Measurements from ENCODE around the gene TFB1M. TPM values are rescaled to one million over a fixed set of nuclear protein-coding genes. Genes with fewer than 3 reads are reported as not detected.

Gene TFB1M
- total and polyA plus RNA-seq, 2 donors, result 14.4 to 16.4 TPM

DNA sequence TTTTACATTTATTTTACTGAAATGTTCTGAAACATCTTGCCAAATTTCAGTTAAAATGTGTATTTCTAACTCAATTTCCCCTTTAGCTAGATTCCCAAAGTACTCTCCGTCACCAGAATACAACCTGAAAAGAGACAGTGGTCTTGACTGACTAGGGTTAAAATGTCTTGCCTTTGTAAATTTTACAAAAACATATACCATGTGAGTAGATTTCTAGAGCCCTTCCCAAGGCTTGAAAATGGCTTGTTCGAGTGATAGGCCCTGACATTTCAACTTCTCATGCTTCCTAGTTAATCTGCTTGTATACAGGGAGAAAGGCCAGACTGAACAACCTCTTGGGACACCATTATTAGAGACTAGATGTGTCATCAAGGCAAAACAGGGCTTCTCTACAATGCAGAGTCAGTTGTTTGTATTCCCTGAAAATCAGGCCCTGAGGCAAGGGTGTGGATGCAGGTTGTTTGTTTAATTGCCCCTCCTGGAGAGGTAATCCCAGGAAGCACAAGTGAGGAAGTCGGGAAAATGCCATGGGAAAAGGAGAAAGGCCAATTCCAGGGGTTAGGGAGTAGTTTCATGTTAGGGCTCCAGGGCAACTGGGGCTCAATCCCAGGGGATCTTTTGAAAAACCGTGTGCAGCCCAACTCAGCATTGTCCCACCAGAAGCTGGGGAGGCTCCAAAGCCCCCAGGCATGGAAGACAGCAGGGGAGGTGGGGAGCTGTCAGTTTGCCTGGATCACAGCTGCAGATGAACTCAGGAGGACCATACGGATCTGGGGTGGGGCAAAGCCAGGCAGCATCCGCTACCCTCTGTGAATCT lies 11.6 kb upstream of the TFB1M start:
- DNase-seq (ENCODE audit: low read depth in 6 of 9, low spot score in 9 of 9), result no peak
- Histone ChIP-seq H3K4me1 (ENCODE audit: control insufficient read depth in 2 of 2, insufficient read depth in 2 of 2, low read length in 2 of 2) (no peaks in the 10 kb centered on the region), H3K4me3 (ENCODE audit: low read length in 2 of 2) (no peak overlapping the region), H3K9me3 (ENCODE audit: control insufficient read depth in 2 of 2, insufficient read depth in 1 of 2, low read length in 1 of 2) (no peaks in the 10 kb centered on the region), H3K27ac (ENCODE audit: low read depth in 1 of 2, low read length in 1 of 2) (no peak overlapping the region), H3K36me3 (ENCODE audit: control insufficient read depth in 2 of 2, insufficient read depth in 2 of 2, low read length in 1 of 2) (no peaks in the 10 kb centered on the region), H3K27me3 (ENCODE audit: control insufficient read depth in 2 of 2, insufficient read depth in 1 of 2, low read length in 1 of 2) (no peaks in the 10 kb centered on the region)
- 94% methylated on average over 6 of the region's 6 CpGs for WGBS

DNA sequence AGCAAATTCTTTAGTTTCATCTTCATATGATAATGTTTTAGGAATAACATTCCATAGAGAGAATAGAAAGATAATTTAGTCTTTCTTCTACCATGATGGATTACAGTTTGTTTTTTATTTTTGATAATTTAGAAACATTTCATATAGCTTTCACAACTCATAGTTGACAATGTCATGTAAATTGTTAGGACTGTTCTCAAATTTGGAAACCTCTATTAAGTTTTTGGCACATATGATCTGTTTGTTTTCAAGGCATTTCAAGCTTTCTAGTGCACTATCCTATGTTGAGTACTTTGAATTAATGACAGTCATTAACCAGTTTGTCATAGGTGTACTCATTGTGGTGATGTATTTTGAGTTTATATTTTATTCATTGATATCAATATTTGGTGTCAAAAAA lies 10.7 kb upstream of the TFB1M start:
- DNase-seq (ENCODE audit: low read depth in 6 of 9, low spot score in 9 of 9), result no peak
- H3K27ac ChIP-seq (ENCODE audit: low read depth in 1 of 2, low read length in 1 of 2), result no peak overlapping the region

DNA sequence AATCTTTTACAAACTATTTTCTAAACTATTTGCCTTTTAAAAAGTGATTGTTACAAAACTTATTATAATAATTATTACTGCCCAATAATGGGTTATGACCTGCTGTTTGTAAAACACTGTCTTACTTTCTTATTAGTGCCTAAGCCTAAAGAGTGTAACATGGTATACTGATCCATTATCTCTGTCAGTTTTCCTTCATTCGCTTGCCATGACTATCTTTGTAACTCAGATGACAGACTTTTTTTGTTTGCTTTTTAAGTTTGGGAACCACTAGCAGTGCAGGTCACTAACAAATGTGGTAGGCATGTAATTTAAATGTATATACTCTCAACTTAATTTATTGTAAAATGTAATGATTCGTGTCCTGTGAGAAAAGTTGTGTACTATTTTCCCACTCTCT lies 9.9 kb upstream of the TFB1M start:
- H3K9me3 ChIP-seq (ENCODE audit: control insufficient read depth in 2 of 2, insufficient read depth in 1 of 2, low read length in 1 of 2), result no peaks in the 10 kb centered on the region
- H3K4me1 ChIP-seq (ENCODE audit: control insufficient read depth in 2 of 2, insufficient read depth in 2 of 2, low read length in 2 of 2), result no peaks in the 10 kb centered on the region
- WGBS, result 97% methylated on average over 2 of the region's 2 CpGs
- DNase-seq (ENCODE audit: low read depth in 6 of 9, low spot score in 9 of 9), result no peak
- H3K36me3 ChIP-seq (ENCODE audit: control insufficient read depth in 2 of 2, insufficient read depth in 2 of 2, low read length in 1 of 2), result no peaks in the 10 kb centered on the region
- H3K4me3 ChIP-seq (ENCODE audit: low read length in 2 of 2), result no peak overlapping the region
- H3K27ac ChIP-seq (ENCODE audit: low read depth in 1 of 2, low read length in 1 of 2), result no peak overlapping the region
- no peaks in the 10 kb centered on the region for H3K27me3 ChIP-seq (ENCODE audit: control insufficient read depth in 2 of 2, insufficient read depth in 1 of 2, low read length in 1 of 2)

More for the DNA sequence above, 10.7 kb upstream of the TFB1M start:
- Histone ChIP-seq H3K4me1 (ENCODE audit: control insufficient read depth in 2 of 2, insufficient read depth in 2 of 2, low read length in 2 of 2) (no peaks in the 10 kb centered on the region), H3K27me3 (ENCODE audit: control insufficient read depth in 2 of 2, insufficient read depth in 1 of 2, low read length in 1 of 2) (no peaks in the 10 kb centered on the region), H3K4me3 (ENCODE audit: low read length in 2 of 2) (no peak overlapping the region), H3K9me3 (ENCODE audit: control insufficient read depth in 2 of 2, insufficient read depth in 1 of 2, low read length in 1 of 2) (no peaks in the 10 kb centered on the region), H3K36me3 (ENCODE audit: control insufficient read depth in 2 of 2, insufficient read depth in 2 of 2, low read length in 1 of 2) (no peaks in the 10 kb centered on the region)

DNA sequence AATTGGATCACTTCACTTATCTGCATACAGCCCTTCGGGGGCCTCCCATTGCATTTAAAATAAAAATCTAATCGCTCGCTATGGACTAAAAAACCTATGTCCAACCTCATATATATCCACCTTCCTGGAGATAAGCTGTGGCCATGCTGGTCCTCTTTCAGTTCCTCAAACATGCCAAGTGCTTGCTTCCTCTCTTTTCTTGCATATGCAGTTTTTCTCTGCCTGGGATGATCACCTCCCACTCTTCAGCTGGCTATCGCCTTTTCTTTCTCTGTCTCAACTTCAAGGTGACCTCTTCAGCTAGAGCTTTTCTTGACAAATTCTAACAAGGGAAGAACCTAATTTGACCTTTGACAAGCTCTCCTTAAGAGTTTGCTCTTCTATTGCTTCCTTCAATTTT lies 5.6 kb upstream of the TFB1M start:
- H3K9me3 ChIP-seq (ENCODE audit: control insufficient read depth in 2 of 2, insufficient read depth in 1 of 2, low read length in 1 of 2), result no peaks in the 10 kb centered on the region
- no peaks in the 10 kb centered on the region for H3K27me3 ChIP-seq (ENCODE audit: control insufficient read depth in 2 of 2, insufficient read depth in 1 of 2, low read length in 1 of 2)
- H3K4me1 ChIP-seq (ENCODE audit: control insufficient read depth in 2 of 2, insufficient read depth in 2 of 2, low read length in 2 of 2), result peaks cover 0 to 3% of the 10 kb centered on the region in 2 donors
- no peak for DNase-seq (ENCODE audit: low read depth in 6 of 9, low spot score in 9 of 9)
- 78% methylated on average over 4 of the region's 4 CpGs for WGBS
- no peaks in the 10 kb centered on the region for H3K36me3 ChIP-seq (ENCODE audit: control insufficient read depth in 2 of 2, insufficient read depth in 2 of 2, low read length in 1 of 2)
- H3K4me3 ChIP-seq (ENCODE audit: low read length in 2 of 2), result no peak overlapping the region
- H3K27ac ChIP-seq (ENCODE audit: low read depth in 1 of 2, low read length in 1 of 2), result no peak overlapping the region

DNA sequence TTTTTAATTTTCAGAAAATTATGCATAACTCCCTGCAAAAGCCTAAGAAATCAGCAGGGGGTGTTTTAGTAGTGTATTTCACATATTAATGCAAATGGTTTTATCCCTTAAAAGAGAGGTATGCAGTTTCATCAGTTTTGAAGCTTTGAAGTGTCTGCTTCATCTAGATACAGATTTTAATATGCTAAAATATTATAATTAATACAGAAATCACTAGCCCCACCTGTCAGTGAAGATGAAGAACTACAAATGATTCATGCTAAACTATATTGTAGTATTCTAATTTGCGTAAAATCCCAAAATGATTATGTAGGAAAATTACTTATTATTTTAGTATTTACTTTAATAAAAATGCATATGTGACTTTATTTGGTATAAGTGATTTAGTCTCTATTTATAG lies 2.9 kb upstream of the TFB1M start:
- Histone ChIP-seq H3K4me3 (ENCODE audit: low read length in 2 of 2) (no peak overlapping the region), H3K27me3 (ENCODE audit: control insufficient read depth in 2 of 2, insufficient read depth in 1 of 2, low read length in 1 of 2) (no peaks in the 10 kb centered on the region), H3K9me3 (ENCODE audit: control insufficient read depth in 2 of 2, insufficient read depth in 1 of 2, low read length in 1 of 2) (no peaks in the 10 kb centered on the region), H3K27ac (ENCODE audit: low read depth in 1 of 2, low read length in 1 of 2) (no peak overlapping the region), H3K36me3 (ENCODE audit: control insufficient read depth in 2 of 2, insufficient read depth in 2 of 2, low read length in 1 of 2) (no peaks in the 10 kb centered on the region), H3K4me1 (ENCODE audit: control insufficient read depth in 2 of 2, insufficient read depth in 2 of 2, low read length in 2 of 2) (peaks cover 0 to 5% of the 10 kb centered on the region in 2 donors)
- WGBS, result 99% methylated on average over 1 of the region's 1 CpG
- DNase-seq (ENCODE audit: low read depth in 6 of 9, low spot score in 9 of 9), result no peak

DNA sequence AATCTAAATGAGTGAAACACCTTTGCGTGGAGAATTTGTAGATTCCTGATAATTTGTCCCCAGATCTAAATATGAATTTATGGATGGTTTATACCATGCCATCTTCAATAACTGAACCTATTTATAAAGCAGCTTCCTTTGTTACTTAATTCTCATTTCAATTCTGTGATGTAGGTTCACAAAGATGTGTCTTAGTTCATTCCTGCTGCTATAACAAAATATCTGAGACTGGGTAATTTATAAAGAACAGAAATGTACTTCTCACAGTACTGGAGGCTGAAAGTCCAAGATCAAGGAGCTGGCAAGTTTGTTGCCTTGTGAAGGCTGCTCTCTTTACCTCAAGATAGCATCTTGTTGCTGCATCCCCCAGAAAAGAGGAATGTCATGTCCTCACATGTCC lies 2.1 kb upstream of the TFB1M start:
- Histone ChIP-seq H3K36me3 (ENCODE audit: control insufficient read depth in 2 of 2, insufficient read depth in 2 of 2, low read length in 1 of 2) (no peaks in the 10 kb centered on the region), H3K9me3 (ENCODE audit: control insufficient read depth in 2 of 2, insufficient read depth in 1 of 2, low read length in 1 of 2) (no peaks in the 10 kb centered on the region), H3K4me3 (ENCODE audit: low read length in 2 of 2) (no peak overlapping the region), H3K27ac (ENCODE audit: low read depth in 1 of 2, low read length in 1 of 2) (no peak overlapping the region), H3K4me1 (ENCODE audit: control insufficient read depth in 2 of 2, insufficient read depth in 2 of 2, low read length in 2 of 2) (peaks cover 0 to 5% of the 10 kb centered on the region in 2 donors), H3K27me3 (ENCODE audit: control insufficient read depth in 2 of 2, insufficient read depth in 1 of 2, low read length in 1 of 2) (no peaks in the 10 kb centered on the region)
- 99% methylated on average over 1 of the region's 1 CpG for WGBS
- DNase-seq (ENCODE audit: low read depth in 6 of 9, low spot score in 9 of 9), result no peak

DNA sequence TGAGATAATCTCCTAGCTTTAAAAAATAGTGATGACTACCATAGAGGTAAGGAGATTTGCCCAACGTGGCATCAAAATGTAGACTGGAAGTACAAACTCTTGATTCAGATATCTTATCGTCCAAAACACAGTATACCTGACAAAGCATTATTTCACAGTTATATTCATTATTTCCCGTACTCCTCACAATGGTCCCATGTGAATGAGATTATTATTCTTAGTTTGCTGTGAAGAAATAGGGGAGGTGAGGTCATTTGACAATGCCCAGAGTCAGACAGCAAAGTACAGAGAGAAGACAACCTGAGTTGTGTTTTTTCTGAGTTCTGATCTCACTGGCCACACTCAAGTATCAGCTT lies 1.2 kb upstream of the TFB1M start:
- 83% methylated on average over 3 of the region's 3 CpGs for WGBS
- Histone ChIP-seq H3K27ac (ENCODE audit: low read depth in 1 of 2, low read length in 1 of 2) (peak overlapping the region in 1 of 2 donors; percentile 96), H3K27me3 (ENCODE audit: control insufficient read depth in 2 of 2, insufficient read depth in 1 of 2, low read length in 1 of 2) (no peaks in the 10 kb centered on the region), H3K36me3 (ENCODE audit: control insufficient read depth in 2 of 2, insufficient read depth in 2 of 2, low read length in 1 of 2) (peaks cover 0 to 5% of the 10 kb centered on the region in 2 donors), H3K4me3 (ENCODE audit: low read length in 2 of 2) (peak overlapping the region in 1 of 2 donors; percentile 97), H3K4me1 (ENCODE audit: control insufficient read depth in 2 of 2, insufficient read depth in 2 of 2, low read length in 2 of 2) (peaks cover 0 to 5% of the 10 kb centered on the region in 2 donors), H3K9me3 (ENCODE audit: control insufficient read depth in 2 of 2, insufficient read depth in 1 of 2, low read length in 1 of 2) (no peaks in the 10 kb centered on the region)
- DNase-seq (ENCODE audit: low read depth in 6 of 9, low spot score in 9 of 9), result no peak

DNA sequence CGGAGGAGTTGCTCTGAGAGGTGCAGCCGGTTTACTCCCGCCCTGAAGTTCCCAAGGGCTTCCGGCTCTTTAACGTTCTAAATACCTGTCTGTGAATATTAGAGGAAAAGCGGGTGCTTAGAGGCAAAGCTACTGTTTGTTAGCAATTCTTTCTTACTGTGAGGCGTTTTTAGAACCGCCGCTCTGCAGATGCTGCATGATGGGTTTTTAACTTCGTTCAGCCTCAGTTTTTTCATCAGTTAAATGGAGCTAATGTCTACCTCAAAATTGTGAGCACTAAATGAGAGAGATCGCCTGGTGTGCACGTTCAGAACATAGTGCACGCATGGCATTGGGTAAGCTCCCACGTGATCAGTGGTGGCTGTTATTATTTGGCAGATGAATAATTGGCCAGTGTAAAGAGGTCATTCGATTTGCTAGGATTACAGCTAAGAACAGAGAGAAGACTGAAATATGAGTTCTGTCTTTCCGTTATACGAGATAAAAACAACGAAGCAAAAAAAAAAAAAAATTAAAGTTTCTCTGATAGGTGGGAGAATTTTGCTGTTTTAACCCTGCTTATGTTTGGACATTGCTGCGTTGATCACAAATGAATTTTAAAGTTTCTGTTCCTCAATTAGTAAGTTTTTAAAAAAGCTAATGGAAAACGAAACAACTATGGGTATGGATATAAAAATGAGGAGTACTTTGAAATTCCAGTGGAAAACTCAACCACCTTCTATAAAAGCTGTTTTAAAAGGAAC lies 660 bp upstream of the TFB1M start:
- WGBS, result 8% methylated on average over 20 of the region's 20 CpGs
- no peak for DNase-seq (ENCODE audit: low read depth in 6 of 9, low spot score in 9 of 9)
- peaks cover 0 to 9% of the 10 kb centered on the region in 2 donors for H3K36me3 ChIP-seq (ENCODE audit: control insufficient read depth in 2 of 2, insufficient read depth in 2 of 2, low read length in 1 of 2)
- no peaks in the 10 kb centered on the region for H3K27me3 ChIP-seq (ENCODE audit: control insufficient read depth in 2 of 2, insufficient read depth in 1 of 2, low read length in 1 of 2)
- peak overlapping the region; percentile 86 to 97 for H3K4me3 ChIP-seq (ENCODE audit: low read length in 2 of 2)
- peak overlapping the region; percentile 93 to 96 for H3K27ac ChIP-seq (ENCODE audit: low read depth in 1 of 2, low read length in 1 of 2)
- no peaks in the 10 kb centered on the region for H3K9me3 ChIP-seq (ENCODE audit: control insufficient read depth in 2 of 2, insufficient read depth in 1 of 2, low read length in 1 of 2)
- peaks cover 0 to 5% of the 10 kb centered on the region in 2 donors for H3K4me1 ChIP-seq (ENCODE audit: control insufficient read depth in 2 of 2, insufficient read depth in 2 of 2, low read length in 2 of 2)

DNA sequence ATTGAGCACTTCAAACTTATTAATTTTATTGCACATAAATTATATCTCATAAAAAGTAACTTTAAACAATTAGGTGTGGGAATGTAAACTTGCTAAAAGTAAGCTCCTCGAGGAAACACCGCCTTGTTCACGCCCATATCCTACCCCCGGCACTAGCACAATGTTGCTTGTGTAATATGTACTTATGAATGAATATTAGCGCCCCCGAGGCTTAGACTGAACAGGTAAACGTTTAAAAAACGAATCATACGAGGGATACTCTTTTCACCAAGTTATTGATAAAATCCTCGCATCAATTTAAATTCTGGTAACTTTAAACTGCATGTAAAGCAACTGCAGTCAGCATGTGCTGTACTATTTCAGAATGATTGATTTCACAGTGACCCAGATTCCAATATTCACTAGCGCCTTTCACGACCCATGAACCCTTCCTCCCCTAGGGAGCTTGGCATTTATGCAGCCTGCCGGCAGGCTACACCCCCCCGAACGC lies 637 bp downstream of the TFB1M start:
- H3K4me3 ChIP-seq (ENCODE audit: low read length in 2 of 2), result peak overlapping the region; percentile 86 to 97
- WGBS, result 2% methylated on average over 15 of the region's 15 CpGs
- DNase-seq (ENCODE audit: low read depth in 6 of 9, low spot score in 9 of 9), result peak in 1 of 9 donors; percentile 45
- H3K4me1 ChIP-seq (ENCODE audit: control insufficient read depth in 2 of 2, insufficient read depth in 2 of 2, low read length in 2 of 2), result peaks cover 0 to 5% of the 10 kb centered on the region in 2 donors
- peak overlapping the region; percentile 92 to 96 for H3K27ac ChIP-seq (ENCODE audit: low read depth in 1 of 2, low read length in 1 of 2)
- H3K27me3 ChIP-seq (ENCODE audit: control insufficient read depth in 2 of 2, insufficient read depth in 1 of 2, low read length in 1 of 2), result no peaks in the 10 kb centered on the region
- H3K9me3 ChIP-seq (ENCODE audit: control insufficient read depth in 2 of 2, insufficient read depth in 1 of 2, low read length in 1 of 2), result no peaks in the 10 kb centered on the region
- H3K36me3 ChIP-seq (ENCODE audit: control insufficient read depth in 2 of 2, insufficient read depth in 2 of 2, low read length in 1 of 2), result peaks cover 3 to 15% of the 10 kb centered on the region in 2 donors

All from thymus (tissue), 11 donors.